EH (cell line): ENCODE results near the gene MLLT1.
"Not testable (repeated sequence)": the region's sequence is repeated elsewhere in the genome, so short reads cannot be mapped to it uniquely, and the experiment has no call there.

Experiments
- DNase-seq: peaks from one replicate; pipeline ENCODE4 v3.0.0-alpha.2; 2015; ENCODE audit warnings: low read depth

MLLT1 gene

DNA sequence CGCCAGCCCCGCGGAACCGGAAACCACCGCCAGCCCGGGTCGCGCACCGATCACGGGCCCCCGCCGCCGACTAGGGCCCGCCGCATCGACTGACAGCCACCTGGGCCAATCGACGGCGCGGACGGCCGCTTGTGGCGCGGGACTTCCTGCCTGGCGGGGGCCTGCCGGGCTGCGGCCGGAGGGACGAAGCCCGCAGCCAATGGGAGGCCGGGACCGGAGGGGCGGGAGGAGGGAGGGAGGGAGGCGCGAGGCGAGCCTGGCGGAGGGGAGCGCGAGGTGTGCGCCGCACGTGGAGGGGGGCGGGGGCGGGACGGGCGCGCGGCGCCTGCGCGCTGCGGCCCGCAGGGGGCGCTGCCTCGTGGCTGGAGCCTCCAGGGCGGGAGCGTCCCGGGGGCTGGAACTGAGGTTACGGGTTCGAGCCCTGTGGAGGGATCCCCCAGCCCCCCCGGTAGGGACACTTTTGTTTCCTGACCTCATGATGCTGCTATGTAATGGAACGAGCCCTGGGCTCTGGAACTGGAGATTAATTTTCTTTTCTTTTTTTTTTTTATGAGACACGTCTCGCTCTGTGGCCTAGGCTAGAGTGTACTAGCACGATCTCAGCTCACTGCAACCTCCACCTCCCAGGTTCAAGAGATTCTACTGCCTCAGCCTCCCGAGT is at the start of gene MLLT1:
Gene MLLT1 (minus strand): TSS at position 45 of the 661 bp plus-strand sequence. CDS start 191 bp downstream, outside the sequence.
- DNase-seq: peak; percentile 96

DNA sequence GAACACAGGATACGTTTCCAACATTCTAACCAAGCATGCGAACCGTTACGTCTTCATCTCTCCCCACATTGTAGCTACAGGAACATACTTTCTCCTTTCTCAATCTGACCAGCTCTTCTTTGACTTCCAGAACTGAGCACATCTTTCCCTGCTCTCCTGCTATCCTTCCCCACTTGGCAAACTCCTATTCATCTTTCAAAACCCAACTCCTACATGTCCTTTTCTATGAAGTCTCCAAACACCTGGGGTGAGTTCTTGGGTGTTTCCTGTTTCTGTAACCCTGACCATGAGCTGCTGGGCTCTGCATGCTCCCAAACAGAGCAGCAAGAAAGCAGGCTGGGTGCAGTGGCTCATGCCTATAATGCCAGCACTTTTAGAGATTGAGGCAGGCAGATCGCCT is 47.0 kb upstream of the MLLT1 start:
- no peak for DNase-seq

DNA sequence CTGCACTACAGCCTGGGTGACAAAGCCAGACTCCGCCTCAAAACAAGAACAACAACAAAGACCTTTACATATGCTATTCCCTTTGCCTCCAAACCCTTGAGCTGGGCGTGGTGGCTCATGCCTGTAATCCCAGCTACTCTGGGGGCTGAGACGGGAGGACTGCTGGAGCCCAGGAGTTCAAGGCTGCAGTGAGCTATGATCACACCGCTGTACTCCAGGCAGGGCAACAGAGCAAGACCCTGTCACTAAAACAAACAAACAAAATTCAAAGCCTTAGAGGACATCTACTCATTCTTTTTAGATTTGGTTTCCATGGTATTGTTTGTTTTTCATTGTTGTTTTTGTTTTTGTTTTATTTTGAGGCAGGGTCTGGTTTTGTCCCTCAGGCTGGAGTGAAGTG is 45.8 kb upstream of the MLLT1 start:
- no peak for DNase-seq

DNA sequence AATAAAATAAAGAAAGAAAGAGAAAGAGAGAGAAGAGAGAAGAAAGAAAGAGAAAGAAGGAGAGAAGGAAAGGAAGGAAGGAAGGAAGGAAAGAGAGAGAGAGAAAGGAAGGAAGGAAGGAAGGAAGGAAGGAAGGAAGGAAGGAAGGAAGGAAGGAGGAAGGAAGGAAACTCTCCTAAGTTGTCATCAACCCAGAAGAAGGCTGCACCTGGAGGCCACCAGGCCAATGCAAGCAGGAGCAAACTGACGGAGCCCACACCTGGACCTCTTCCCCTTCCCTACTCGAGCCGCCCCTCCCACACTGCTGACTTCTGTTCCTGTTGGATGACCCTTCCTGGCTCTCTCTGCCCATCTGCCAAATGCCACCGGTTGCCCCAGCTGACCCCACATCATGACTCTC is 45.0 kb upstream of the MLLT1 start:
- no peak for DNase-seq

DNA sequence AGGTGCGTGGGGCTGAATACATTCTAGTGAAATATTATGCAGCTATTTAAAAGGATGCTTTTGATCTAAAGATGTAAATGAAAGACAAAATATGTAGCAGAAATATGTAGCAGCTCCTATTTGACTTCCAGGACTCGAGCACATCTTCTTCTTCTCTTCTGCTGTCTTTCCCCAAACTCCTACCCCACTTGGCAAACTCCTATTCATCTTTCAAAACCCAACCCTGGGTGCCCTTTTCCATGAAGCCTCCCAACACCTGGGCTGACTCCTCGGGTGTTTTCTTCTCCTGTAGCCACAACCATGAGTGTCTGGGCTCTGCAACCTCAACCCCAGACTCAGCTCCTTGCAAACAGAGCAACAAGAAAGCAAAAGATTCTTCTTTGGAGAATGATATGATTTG is 42.5 kb upstream of the MLLT1 start:
- DNase-seq: no peak

DNA sequence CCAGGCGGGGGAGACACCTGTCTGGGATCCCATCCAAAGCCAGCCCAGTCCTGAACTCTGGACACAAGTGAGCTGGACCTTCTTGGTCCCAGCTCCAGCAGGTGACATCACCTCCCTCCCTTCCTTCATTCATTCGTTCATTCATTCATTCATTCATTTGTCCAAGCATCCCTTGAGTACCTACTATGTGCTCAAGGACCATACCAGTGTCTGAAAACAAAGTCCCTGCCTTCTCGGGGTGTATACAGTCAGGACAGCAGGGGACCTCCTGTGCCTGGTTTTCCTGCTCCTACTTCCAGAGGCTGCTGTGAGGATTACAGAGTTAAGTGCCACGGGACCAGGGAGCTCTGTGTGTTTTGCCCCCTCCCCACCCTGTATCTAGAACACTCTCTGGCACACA is 39.6 kb upstream of the MLLT1 start:
- DNase-seq: no peak

DNA sequence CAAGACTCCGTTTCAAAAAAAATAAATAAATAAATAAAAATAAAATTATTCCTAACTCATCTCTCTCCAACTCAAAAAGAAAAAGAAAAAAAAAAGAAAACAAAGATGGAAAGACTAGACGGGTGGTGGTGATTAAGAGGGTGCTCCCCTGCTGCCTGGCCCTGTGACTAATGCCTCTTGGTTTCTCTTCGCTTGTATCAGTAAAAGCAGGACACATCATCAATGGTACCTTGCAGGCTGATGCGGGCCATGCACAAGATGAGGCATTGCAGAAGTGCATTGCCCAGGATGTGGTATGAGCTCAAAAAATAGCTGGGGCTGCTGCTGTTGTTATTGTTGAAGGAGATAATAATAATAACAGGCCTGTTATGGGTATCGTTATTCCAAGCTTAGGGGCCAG is 39.0 kb upstream of the MLLT1 start:
- DNase-seq: peak; percentile 31

DNA sequence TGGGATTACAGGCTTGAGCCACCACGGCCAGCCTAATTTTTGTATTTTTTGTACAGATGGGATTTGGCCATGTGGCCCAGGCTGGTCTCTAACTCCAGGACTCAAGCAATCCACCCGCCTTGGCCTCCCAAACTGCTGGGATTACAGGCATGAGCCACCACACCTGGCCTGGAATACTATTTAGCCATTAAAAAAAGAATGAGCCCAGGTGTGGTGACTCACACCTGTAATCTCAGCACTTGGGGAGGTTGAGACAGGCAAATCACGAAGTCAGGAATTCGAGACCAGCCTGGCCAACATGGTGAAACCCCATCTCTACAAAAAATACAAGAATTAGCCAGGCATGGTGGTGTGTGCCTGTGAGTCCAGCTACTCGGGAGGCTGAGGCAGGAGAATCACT is 35.9 kb upstream of the MLLT1 start:
- DNase-seq: not testable (repeated sequence)

DNA sequence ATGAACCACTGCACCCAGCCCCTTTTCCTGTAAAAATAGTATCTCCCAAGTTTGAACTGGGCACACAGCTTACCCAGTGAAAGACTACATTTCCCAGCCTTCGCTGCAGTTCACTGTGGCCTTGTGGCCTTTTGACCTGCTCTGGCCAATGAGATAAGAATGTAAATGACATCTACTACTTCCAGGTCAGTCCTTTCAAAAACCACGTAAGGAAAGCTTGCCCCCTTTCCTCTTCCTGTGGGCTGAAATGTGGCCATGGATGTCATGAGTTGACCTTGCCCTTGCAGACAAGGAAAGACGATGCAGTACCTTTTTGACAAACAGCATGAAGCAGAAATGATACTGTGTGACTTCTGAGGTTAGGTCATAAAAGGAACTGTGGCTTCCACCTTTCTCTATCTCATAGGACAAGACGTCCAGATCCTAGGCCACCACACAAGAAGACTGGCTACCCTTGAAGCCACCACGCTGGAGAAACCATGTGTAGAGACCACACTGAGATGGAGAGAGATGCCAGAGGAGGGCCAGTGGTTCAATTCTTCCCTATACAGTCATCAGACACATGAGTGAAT is 33.7 kb upstream of the MLLT1 start:
- DNase-seq: no peak

- DNase-seq: no peak
Measured at GRCh38 chr19:6312018-6312417, 32.2 kb upstream of the MLLT1 start.

DNA sequence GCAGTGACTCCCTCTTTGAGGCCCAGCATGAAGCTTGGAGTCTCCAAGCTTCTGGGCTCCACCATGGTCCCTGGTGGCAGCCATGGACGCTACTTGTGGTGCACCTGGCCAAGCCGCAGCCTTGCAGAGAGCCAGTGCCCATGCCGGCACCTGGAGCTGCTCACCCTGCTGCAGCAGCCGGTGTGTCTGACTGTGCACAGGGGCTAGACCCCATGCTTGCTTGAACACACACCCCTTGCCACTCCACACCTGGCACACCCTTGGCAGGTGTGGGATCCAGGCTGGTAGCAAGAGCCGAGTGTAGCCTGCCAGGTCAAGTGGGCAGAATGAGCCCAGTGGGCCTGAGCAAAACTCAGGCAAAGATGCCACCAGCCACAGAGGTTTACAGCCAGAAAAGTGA is 18.6 kb upstream of the MLLT1 start:
- DNase-seq: no peak

DNA sequence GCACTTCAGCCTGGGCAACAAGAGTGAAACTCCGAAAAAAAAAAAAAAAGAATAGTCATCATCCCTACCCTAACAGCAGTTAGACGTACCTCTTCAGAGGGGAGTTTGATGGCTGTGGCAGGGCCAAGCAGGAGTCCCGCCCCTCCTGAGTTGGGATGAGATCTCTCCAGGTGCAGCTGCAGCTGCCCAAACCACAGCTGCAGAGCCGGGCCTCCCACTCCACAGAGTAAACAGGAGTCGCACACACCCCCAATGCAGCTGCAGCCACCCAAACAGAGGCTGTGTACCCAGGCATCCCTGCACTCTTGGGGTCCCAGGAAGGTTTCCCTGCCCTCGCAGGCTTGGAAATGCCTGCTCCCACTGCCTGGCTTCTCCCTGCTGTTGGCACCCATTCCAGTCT is 17.4 kb upstream of the MLLT1 start:
- no peak for DNase-seq

GRCh38 chr19:6292006-6292405 is 12.2 kb upstream of the MLLT1 start:
- no peak for DNase-seq

DNA sequence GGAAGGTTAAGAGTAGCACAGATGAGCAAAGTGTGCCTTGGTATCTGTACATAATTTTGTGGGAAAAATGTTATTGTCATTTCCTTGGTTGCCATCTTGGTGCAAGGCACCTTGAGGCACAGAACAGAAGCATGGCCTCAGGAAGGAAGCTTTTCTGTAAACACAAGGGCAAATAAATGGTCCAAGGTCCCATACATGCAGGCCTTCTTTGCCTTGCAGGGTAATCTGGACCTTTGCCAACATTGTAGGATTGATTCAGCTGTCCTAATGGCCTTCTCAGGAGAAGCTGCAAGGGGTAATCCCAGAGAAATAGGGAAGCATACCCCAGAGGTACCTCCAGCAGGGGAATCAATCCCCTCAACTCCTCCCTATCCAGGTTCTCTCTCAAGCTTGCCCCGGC is 9.0 kb upstream of the MLLT1 start:
- DNase-seq: no peak

GRCh38 chr19:6287269-6287885 is 7.6 kb upstream of the MLLT1 start:
- DNase-seq: no peak

GRCh38 chr19:6286676-6287075 is 6.9 kb upstream of the MLLT1 start:
- DNase-seq: no peak

DNA sequence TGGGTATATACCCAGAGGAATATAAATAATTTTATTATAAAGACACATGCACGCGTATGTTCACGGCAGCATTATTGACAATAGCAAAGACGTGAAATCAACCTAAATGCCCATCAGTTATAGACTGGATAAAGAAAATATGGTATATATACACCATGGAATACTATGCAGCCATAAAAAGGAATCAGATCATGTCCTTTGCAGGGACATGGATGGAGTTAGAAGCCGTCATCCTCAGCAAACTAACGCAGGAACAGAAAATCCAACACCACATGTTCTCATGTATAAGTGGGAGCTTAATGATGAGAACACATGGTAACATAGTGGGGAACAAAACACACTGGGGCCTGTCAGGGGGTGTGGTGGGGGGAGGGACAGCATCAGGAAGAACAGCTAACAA is 2.6 kb upstream of the MLLT1 start:
- not testable (repeated sequence) for DNase-seq

- DNase-seq: no peak
Measured at GRCh38 chr19:6279620-6279930, 200 bp downstream of the MLLT1 start.

DNA sequence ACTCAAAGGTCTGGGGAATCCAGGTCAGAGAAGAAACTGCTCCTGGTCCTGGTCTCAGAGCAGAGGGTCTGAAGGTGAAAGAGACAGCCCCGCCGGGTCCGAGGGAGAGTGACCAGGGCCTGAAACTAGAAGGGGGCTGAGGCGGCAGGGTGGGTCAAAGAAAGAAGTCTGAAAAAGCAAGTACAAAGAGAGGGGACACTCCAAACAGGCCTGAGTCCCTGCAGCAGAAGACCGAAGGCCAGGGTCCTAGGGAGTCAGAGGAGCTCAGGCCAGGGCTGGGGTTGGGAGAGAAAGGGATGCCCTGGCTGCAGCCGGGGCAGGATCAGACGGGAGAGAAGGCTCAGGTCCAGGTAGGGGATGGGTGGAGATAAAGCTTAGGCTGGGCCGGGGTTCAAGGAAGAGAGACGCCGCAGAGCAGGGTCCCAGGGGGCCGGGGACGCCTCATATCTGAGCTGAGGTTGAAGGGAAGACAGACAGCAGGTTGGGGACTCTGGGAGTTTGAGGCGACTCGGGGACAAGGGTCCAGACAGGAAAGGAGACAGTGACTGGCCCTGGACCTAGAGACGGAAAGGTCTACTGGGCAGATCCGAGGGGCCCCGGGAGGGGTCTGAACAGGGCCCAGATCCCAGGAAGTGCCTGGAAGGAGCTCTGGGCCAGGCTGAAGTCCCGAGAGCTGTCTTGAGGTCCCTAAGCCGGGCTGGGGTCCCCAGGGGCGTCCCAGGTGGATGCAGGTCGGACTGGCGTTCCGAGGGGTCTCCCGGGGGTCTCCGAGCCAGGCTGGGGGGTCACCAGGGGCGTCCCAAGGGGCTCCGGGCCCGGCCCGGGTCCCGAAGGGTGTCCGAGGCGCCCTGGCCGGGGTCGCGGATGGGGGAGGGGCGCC is 795 bp downstream of the MLLT1 start:
- DNase-seq: no peak

- no peak for DNase-seq
Measured at GRCh38 chr19:6278051-6278450, 1.7 kb downstream of the MLLT1 start.

- DNase-seq: peak; percentile 94
Measured at GRCh38 chr19:6276447-6276846, 3.3 kb downstream of the MLLT1 start.

DNA sequence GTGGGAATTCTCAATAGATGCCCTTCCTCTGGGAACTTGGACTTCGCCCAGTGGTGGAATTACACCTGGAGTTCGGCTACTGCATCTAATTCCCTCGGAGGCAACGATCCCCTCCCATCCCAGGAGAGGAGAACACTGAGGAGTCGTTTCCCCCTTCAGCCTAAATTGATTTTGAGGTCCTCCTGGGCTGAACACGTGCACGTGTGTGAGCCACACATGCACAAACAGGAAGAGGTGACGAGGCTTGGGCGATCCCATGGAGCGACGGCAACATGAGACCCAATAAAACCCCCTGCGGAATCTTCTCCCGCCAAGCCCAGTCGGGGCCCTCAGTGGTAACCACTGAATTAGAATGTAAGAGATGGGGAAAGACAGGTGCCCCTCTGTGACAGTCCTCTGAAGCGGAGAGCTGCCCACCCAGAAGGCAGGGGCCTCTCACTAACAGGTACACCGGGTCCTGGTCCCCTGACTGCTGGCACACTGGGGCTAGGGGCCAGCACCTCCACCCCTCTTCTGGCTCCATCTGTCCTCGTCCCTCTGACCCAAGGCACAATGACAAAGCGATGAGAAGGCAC is 4.5 kb downstream of the MLLT1 start:
- no peak for DNase-seq

GRCh38 chr19:6274756-6275155 is 5.0 kb downstream of the MLLT1 start:
- no peak for DNase-seq
